Measurements from ENCODE around the gene KCTD10. TPM values are rescaled to one million over a fixed set of nuclear protein-coding genes. Genes with fewer than 3 reads are reported as not detected.

KCTD10 gene
- total RNA-seq, 1 experiment from 2014 or later, result 45.9 TPM

DNA sequence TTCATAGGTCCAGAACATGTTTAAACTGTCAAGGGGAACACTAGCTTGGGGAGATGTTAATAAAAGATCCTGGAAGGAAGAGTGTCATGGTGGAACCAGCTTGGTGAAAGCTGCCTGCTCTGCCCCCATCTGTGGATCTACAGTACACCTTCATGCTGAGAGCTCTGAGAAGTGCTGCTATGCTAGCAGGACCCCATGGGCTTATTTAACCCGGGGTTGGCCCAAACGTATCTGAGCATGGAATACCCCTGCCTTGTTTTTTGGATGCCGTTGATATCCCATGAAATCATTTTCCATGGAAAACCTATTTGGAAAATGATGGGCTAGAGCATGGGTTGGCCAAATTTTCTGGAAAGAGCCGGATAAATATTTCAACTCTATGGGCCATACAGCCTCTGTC, 14.6 kb upstream of the KCTD10 start:
- no peak overlapping the region for H3K4me3 ChIP-seq
- H2AFZ ChIP-seq, result no peak overlapping the region
- intact Hi-C loops (cut with micrococcal nuclease; ENCODE audit: unreplicated experiment), result no loop called here
- no peaks in the 10 kb centered on the region for H4K20me1 ChIP-seq (ENCODE audit: insufficient read depth)
- no TSS peak for BruUV-seq (replicated peaks)
- no peaks in the 10 kb centered on the region for H3F3A ChIP-seq (ENCODE audit: insufficient read depth, low read depth)
- ChIA-PET CTCF (no interaction called here), POLR2A (ENCODE audit: unreplicated experiment) (no interaction called here)
- H3K4me2 ChIP-seq, result no peak overlapping the region
- no peaks in the 10 kb centered on the region for H3K9me2 ChIP-seq (ENCODE audit: insufficient read depth)
- no peak for TF ChIP-seq EZH2 (IDR thresholded peaks at IDR 0.05; ENCODE audit: low read depth)
- TF ChIP-seq, protein P1, sequence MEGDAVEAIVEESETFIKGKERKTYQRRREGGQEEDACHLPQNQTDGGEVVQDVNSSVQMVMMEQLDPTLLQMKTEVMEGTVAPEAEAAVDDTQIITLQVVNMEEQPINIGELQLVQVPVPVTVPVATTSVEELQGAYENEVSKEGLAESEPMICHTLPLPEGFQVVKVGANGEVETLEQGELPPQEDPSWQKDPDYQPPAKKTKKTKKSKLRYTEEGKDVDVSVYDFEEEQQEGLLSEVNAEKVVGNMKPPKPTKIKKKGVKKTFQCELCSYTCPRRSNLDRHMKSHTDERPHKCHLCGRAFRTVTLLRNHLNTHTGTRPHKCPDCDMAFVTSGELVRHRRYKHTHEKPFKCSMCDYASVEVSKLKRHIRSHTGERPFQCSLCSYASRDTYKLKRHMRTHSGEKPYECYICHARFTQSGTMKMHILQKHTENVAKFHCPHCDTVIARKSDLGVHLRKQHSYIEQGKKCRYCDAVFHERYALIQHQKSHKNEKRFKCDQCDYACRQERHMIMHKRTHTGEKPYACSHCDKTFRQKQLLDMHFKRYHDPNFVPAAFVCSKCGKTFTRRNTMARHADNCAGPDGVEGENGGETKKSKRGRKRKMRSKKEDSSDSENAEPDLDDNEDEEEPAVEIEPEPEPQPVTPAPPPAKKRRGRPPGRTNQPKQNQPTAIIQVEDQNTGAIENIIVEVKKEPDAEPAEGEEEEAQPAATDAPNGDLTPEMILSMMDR (conservative IDR thresholded peaks at IDR 0.05), result no peak
- no peak overlapping the region for H3K27ac ChIP-seq
- H3K9me3 ChIP-seq (ENCODE audit: insufficient read depth, low read depth), result no peaks in the 10 kb centered on the region
- no peak for DNase-seq
- no peaks in the 10 kb centered on the region for H3K27me3 ChIP-seq (ENCODE audit: insufficient read depth, low read depth)
- peaks cover 5% of the 10 kb centered on the region for H3K36me3 ChIP-seq (ENCODE audit: low read depth)
- no peaks in the 10 kb centered on the region for H3K4me1 ChIP-seq (replicated peaks; ENCODE audit: insufficient read depth)
- H3K79me2 ChIP-seq (ENCODE audit: low read depth), result no peaks in the 10 kb centered on the region

DNA sequence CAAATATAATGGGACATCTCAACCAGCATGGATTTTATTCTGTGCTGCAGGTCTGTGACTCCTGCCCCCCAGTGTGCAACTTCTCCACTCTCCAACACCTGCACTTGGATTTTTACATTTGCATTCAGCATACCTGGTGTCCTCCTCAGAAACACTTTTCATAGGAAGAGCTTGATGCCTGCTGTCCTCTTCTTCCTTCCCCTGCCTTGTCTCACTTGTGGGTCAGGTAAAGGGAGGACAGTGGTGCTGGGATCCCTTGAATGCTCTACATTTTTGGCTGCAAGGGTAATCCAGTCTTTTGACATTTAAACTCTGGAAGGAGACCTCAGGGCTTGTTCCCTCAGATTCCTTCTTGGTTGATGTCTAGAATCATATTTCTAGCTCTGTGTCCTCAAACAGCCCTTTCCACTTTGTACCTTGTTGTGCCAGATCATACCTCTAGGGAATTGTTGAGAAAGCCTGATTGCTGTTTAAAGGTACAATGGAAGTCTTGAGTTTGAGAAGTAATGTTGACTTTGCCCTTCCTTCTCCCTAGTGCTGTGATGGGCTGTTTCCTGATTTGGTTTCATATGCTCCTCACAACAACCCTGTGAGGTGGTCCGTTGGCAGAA, 13.0 kb upstream of the KCTD10 start:
- no peak for TF ChIP-seq EZH2 (IDR thresholded peaks at IDR 0.05; ENCODE audit: low read depth)
- TF ChIP-seq, protein P1 (conservative IDR thresholded peaks at IDR 0.05), result no peak
- no peaks in the 10 kb centered on the region for H3K79me2 ChIP-seq (ENCODE audit: low read depth)
- no peaks in the 10 kb centered on the region for H3K4me1 ChIP-seq (replicated peaks; ENCODE audit: insufficient read depth)
- intact Hi-C loops (cut with micrococcal nuclease; ENCODE audit: unreplicated experiment), result no loop called here
- DNase-seq, result no peak
- no TSS peak for BruUV-seq (replicated peaks)
- ChIA-PET CTCF (no interaction called here), POLR2A (ENCODE audit: unreplicated experiment) (interaction anchor here (0.6 kb wide), 1 partner anchor 35 kb away, joined by 8 read pairs; no protein-coding TSS in a partner anchor)
- no peak overlapping the region for H2AFZ ChIP-seq
- no peaks in the 10 kb centered on the region for H4K20me1 ChIP-seq (ENCODE audit: insufficient read depth)
- H3K36me3 ChIP-seq (ENCODE audit: low read depth), result peaks cover 9% of the 10 kb centered on the region
- H3F3A ChIP-seq (ENCODE audit: insufficient read depth, low read depth), result no peaks in the 10 kb centered on the region
- H3K4me3 ChIP-seq, result no peak overlapping the region
- H3K9me2 ChIP-seq (ENCODE audit: insufficient read depth), result no peaks in the 10 kb centered on the region
- H3K9me3 ChIP-seq (ENCODE audit: insufficient read depth, low read depth), result no peaks in the 10 kb centered on the region
- H3K27me3 ChIP-seq (ENCODE audit: insufficient read depth, low read depth), result no peaks in the 10 kb centered on the region
- H3K27ac ChIP-seq, result no peak overlapping the region
- H3K4me2 ChIP-seq, result no peak overlapping the region

DNA sequence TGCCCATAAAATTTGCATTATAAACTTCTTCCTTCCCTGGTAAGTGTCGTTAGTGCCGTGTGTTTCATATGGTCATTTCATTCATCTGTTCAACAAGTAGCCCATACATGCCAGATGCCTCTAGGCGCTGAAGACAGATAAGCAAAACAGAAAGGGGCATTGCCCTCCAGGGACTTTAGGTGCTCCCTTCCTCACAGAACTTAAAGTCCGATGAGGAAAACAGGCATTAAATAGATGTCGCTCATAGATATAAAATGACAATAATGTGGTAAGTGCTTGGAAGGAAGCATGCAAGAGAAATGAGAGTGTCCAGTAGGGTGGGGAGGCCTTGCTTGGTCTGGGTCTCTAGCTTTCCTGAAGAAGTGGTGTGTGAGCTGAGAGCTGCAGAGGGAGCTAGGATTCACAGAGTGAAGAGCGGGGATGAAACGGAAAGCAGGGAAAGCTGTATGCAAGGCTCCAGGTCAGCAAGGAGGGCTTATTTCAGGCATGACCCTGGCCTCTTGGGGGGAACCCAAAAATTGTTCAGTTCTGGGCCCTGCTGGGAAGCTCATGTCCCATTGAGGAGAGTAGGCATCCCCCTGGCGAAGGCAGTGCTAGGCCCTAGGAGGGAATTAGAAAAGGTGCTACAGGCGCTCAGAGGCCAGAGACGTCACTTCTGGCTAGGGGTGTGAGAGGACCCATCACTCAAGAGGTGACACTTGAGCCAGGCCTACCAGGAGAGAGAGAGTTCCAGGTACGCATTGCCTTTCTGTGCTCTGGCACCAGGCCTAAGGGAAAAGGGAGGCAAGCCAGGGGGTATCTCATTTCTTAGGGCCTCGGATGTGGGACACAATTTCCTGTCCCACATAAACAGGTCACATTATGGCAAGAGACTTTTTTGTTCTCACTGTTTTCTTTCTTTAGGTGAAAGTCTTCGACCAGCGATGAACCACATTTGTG, 12.2 kb upstream of the KCTD10 start:
- intact Hi-C loops (cut with micrococcal nuclease; ENCODE audit: unreplicated experiment), result no loop called here

More for the DNA sequence above, 12.2 kb upstream of the KCTD10 start:
- Histone ChIP-seq H2AFZ (no peak overlapping the region), H3K4me1 (replicated peaks; ENCODE audit: insufficient read depth) (no peaks in the 10 kb centered on the region), H3F3A (ENCODE audit: insufficient read depth, low read depth) (no peaks in the 10 kb centered on the region), H3K27me3 (ENCODE audit: insufficient read depth, low read depth) (no peaks in the 10 kb centered on the region), H3K4me2 (no peak overlapping the region), H3K27ac (no peak overlapping the region), H3K79me2 (ENCODE audit: low read depth) (no peaks in the 10 kb centered on the region), H3K9me2 (ENCODE audit: insufficient read depth) (no peaks in the 10 kb centered on the region), H3K36me3 (ENCODE audit: low read depth) (peaks cover 9% of the 10 kb centered on the region), H4K20me1 (ENCODE audit: insufficient read depth) (no peaks in the 10 kb centered on the region), H3K9me3 (ENCODE audit: insufficient read depth, low read depth) (no peaks in the 10 kb centered on the region), H3K4me3 (no peak overlapping the region)
- no TSS peak for BruUV-seq (replicated peaks)
- no peak for TF ChIP-seq EZH2 (IDR thresholded peaks at IDR 0.05; ENCODE audit: low read depth)
- TF ChIP-seq, protein P1 (conservative IDR thresholded peaks at IDR 0.05), result no peak
- POLR2A ChIA-PET (ENCODE audit: unreplicated experiment), result no interaction called here
- CTCF ChIA-PET, result no interaction called here
- no peak for DNase-seq

Measured in PC-9 (cell line).